ENCODE results near the gene CDH23.

- no peak for TF ChIP-seq POLR2A (IDR thresholded peaks at IDR 0.05)
- TF ChIP-seq CTCF (IDR thresholded peaks at IDR 0.05), result no peak
These were observed 34.6 kb upstream of the CDH23 start for GRCh38 chr10:71362141-71362540.
